Measurements from ENCODE around the gene CDC42BPB. TPM values are rescaled to one million over a fixed set of nuclear protein-coding genes. Genes with fewer than 3 reads are reported as not detected.

CDC42BPB gene
- total and polyA plus RNA-seq, 2 of the 13 experiments (the other 11 are each of a cell fraction or from before 2014, with no cell fraction given), result 19.7 to 32.3 TPM

DNA sequence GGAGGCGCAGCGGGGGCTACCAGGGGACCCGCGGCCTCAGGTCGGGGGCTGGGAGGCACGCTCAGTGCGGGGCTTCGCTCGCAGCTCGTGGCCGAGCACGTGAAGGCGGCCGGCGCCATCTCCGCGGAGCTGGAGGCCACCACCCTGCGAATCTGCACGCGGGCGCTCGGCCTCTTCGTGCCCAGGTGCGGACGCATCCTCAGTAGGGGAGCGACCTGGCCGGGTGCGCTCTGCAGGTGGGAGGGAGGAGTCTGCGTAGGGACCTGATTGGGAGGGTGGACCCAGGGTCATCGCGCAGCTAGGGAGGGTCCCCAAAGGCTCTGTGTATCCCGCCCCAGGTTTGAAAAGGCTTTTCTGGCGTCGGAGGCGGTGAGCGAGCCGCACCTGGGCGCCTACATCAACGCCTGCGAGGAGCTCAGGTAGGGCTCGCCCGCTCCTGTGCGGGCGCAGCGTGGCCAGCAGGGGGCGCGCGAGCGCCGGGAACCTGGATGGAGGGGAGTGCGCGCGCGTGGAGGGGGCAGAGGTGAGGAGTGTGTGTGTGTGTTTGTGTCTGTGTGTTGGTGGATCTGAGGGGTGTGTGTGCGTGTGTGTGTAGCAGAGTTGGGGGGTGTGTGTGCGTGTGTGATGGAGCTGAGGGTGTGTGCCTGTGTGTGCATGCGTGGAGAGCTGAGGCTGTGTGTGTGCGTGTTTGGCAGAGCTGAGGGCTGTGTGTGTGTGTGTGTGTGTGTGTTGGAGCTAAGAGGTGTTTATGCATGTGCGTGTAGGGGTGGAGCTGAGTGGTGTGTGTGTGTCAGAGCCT lies 47.5 kb upstream of the CDC42BPB start (continued):
- TF ChIP-seq MED1 (CRISPR knock-in tag; IDR thresholded peaks at IDR 0.05) (no peak; the same call in 1 of the 2 replicates), ZIK1 (CRISPR knock-in tag; IDR thresholded peaks at IDR 0.05; ENCODE audit: borderline replicate concordance, low read depth) (no peak), MBNL3 (CRISPR knock-in tag; conservative IDR thresholded peaks at IDR 0.05) (no peak), ZNF224 (CRISPR knock-in tag; IDR thresholded peaks at IDR 0.05) (no peak; the same call in 1 of the 2 replicates), TEAD3 (CRISPR knock-in tag; optimal IDR thresholded peaks at IDR 0.05; ENCODE audit: borderline replicate concordance) (no peak), AKAP8 (CRISPR knock-in tag; IDR thresholded peaks at IDR 0.05) (peak; percentile 98), SMAD1 (CRISPR knock-in tag; IDR thresholded peaks at IDR 0.05; ENCODE audit: borderline replicate concordance, low read depth) (no peak), KDM5A (IDR thresholded peaks at IDR 0.05; ENCODE audit: borderline replicate concordance, low read length) (no peak), SP1 (IDR thresholded peaks at IDR 0.05) (0 out of 2 replicates have a peak, but pooled peaks have one; percentile 32), SP1 (CRISPR knock-in tag; IDR thresholded peaks at IDR 0.05) (no peak), ZNF749 (CRISPR knock-in tag; IDR thresholded peaks at IDR 0.05; ENCODE audit: borderline replicate concordance) (no peak), ETV6 (CRISPR knock-in tag; conservative IDR thresholded peaks at IDR 0.05) (no peak), ZNF713 (CRISPR knock-in tag; IDR thresholded peaks at IDR 0.05) (no peak), ZNF282 (IDR thresholded peaks at IDR 0.05; ENCODE audit: partially characterized antibody) (no peak), SAP130 (CRISPR knock-in tag; IDR thresholded peaks at IDR 0.05; ENCODE audit: low read depth) (no peak), TCF12 (IDR thresholded peaks at IDR 0.05) (no peak), TCF12 (CRISPR knock-in tag; IDR thresholded peaks at IDR 0.05) (no peak), SOX5 (CRISPR knock-in tag; IDR thresholded peaks at IDR 0.05; ENCODE audit: borderline replicate concordance) (no peak), FOSL2 (CRISPR knock-in tag; IDR thresholded peaks at IDR 0.05) (no peak), REXO4 (CRISPR knock-in tag; IDR thresholded peaks at IDR 0.05; ENCODE audit: borderline replicate concordance) (no peak), ZSCAN12 (CRISPR knock-in tag; IDR thresholded peaks at IDR 0.05) (0 out of 2 replicates have a peak, but pooled peaks have one; percentile 9), SRY (CRISPR knock-in tag; IDR thresholded peaks at IDR 0.05) (no peak)
- TF ChIP-seq, protein P1, sequence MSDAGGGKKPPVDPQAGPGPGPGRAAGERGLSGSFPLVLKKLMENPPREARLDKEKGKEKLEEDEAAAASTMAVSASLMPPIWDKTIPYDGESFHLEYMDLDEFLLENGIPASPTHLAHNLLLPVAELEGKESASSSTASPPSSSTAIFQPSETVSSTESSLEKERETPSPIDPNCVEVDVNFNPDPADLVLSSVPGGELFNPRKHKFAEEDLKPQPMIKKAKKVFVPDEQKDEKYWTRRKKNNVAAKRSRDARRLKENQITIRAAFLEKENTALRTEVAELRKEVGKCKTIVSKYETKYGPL (CRISPR knock-in tag; IDR thresholded peaks at IDR 0.05), result no peak
- TF ChIP-seq, protein P2, sequence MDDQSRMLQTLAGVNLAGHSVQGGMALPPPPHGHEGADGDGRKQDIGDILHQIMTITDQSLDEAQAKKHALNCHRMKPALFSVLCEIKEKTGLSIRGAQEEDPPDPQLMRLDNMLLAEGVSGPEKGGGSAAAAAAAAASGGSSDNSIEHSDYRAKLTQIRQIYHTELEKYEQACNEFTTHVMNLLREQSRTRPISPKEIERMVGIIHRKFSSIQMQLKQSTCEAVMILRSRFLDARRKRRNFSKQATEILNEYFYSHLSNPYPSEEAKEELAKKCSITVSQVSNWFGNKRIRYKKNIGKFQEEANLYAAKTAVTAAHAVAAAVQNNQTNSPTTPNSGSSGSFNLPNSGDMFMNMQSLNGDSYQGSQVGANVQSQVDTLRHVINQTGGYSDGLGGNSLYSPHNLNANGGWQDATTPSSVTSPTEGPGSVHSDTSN (CRISPR knock-in tag; IDR thresholded peaks at IDR 0.05; ENCODE audit: borderline replicate concordance), result no peak
- TF ChIP-seq, protein P3, sequence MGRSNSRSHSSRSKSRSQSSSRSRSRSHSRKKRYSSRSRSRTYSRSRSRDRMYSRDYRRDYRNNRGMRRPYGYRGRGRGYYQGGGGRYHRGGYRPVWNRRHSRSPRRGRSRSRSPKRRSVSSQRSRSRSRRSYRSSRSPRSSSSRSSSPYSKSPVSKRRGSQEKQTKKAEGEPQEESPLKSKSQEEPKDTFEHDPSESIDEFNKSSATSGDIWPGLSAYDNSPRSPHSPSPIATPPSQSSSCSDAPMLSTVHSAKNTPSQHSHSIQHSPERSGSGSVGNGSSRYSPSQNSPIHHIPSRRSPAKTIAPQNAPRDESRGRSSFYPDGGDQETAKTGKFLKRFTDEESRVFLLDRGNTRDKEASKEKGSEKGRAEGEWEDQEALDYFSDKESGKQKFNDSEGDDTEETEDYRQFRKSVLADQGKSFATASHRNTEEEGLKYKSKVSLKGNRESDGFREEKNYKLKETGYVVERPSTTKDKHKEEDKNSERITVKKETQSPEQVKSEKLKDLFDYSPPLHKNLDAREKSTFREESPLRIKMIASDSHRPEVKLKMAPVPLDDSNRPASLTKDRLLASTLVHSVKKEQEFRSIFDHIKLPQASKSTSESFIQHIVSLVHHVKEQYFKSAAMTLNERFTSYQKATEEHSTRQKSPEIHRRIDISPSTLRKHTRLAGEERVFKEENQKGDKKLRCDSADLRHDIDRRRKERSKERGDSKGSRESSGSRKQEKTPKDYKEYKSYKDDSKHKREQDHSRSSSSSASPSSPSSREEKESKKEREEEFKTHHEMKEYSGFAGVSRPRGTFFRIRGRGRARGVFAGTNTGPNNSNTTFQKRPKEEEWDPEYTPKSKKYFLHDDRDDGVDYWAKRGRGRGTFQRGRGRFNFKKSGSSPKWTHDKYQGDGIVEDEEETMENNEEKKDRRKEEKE (IDR thresholded peaks at IDR 0.05), result no peak
- TF ChIP-seq, protein P4, sequence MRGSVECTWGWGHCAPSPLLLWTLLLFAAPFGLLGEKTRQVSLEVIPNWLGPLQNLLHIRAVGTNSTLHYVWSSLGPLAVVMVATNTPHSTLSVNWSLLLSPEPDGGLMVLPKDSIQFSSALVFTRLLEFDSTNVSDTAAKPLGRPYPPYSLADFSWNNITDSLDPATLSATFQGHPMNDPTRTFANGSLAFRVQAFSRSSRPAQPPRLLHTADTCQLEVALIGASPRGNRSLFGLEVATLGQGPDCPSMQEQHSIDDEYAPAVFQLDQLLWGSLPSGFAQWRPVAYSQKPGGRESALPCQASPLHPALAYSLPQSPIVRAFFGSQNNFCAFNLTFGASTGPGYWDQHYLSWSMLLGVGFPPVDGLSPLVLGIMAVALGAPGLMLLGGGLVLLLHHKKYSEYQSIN (CRISPR knock-in tag; IDR thresholded peaks at IDR 0.05; ENCODE audit: borderline replicate concordance), result no peak
